A549 (cell line): Measurements from ENCODE around the gene FNTB.

Source experiments
- CTCF ChIP-seq: fragments of >200 bp; sonication (Bioruptor Twin); formaldehyde crosslinking; IDR thresholded peaks from 3 replicates; pipeline ENCODE4 v1.5.1; 2016
- HOXA7 ChIP-seq: fragments of 250-450 bp; sonication (Bioruptor Pico); IDR thresholded peaks from 2 replicates; pipeline ENCODE4 v1.5.0; 2020; ENCODE audit warnings: mild to moderate bottlenecking, moderate library complexity
- MAX ChIP-seq: IDR thresholded peaks from 2 replicates; pipeline ENCODE4 v1.6.1; 2012
- POLR2A ChIP-seq: IDR thresholded peaks from 2 replicates; pipeline ENCODE4 v1.6.1; 2012; ENCODE audit warnings: mild to moderate bottlenecking, low read length
- RAD21 ChIP-seq, 2 experiments: fragments of >200 bp in 1 of 2; sonication (Bioruptor Twin) in 1 of 2; formaldehyde crosslinking in 1 of 2; IDR thresholded peaks in 1 of 2; conservative IDR thresholded peaks in 1 of 2; 2 replicates in 1 of 2; 3 replicates in 1 of 2; pipeline ENCODE4 v1.6.1; 2012 to 2018; ENCODE audit warnings: inconsistent platforms in 1 of 2
- RCOR1 ChIP-seq: fragments of 150-350 bp; IDR thresholded peaks from 2 replicates; pipeline ENCODE4 v1.6.1; 2014; ENCODE audit warnings: antibody characterized with exemption, low read length, low read depth
- SMC3 ChIP-seq: fragments of >200 bp; sonication (Bioruptor Twin); formaldehyde crosslinking; IDR thresholded peaks from 3 replicates; pipeline ENCODE4 v1.6.1; 2018; ENCODE audit warnings: inconsistent platforms

- TF ChIP-seq MAX (no peak), CTCF (no peak), RCOR1 (no peak), POLR2A (no peak), RAD21 (conservative IDR thresholded peaks at IDR 0.05 in 1 of 2, IDR thresholded peaks at IDR 0.05 in 1 of 2) (no peak), HOXA7 (CRISPR knock-in tag) (no peak), SMC3 (no peak)
Measured at GRCh38 chr14:65041434-65041915, 54.8 kb downstream of the FNTB start.
